Muscle of leg (tissue), 11 donors: Measurements from ENCODE around the gene UBE2O. TPM values are rescaled to one million over a fixed set of nuclear protein-coding genes. Genes with fewer than 3 reads are reported as not detected.

Experiments
- DNase-seq: peaks from one replicate; pipeline ENCODE4 v3.0.0; 2013
- H3K27ac ChIP-seq: one replicate; pipeline ENCODE4 v1.5.1; 2013; ENCODE audit warnings: mild to moderate bottlenecking, low read length, control low read depth
- H3K27me3 ChIP-seq: one replicate; pipeline ENCODE4 v1.6.1; 2013; ENCODE audit warnings: low read length; ENCODE audit not compliant: control insufficient read depth, insufficient read depth
- H3K36me3 ChIP-seq: one replicate; pipeline ENCODE4 v1.6.1; 2013; ENCODE audit warnings: low read length; ENCODE audit not compliant: control insufficient read depth, insufficient read depth
- H3K4me1 ChIP-seq: one replicate; pipeline ENCODE4 v1.6.1; 2013; ENCODE audit warnings: low read length; ENCODE audit not compliant: control insufficient read depth, insufficient read depth
- H3K4me3 ChIP-seq: one replicate; pipeline ENCODE4 v1.5.1; 2013; ENCODE audit warnings: low read length, control low read depth
- H3K9me3 ChIP-seq: replicated peaks from 2 replicates; pipeline ENCODE4 v1.6.1; 2013; ENCODE audit warnings: low read depth, low read length; ENCODE audit not compliant: control insufficient read depth
- WGBS: methylation state at CpG from one replicate; pipeline ENCODE4 v1.1.5; 2013; ENCODE audit warnings: missing lambda C conversion rate; ENCODE audit not compliant: insufficient coverage; 5-methylcytosine and 5-hydroxymethylcytosine counted together
- polyA plus RNA-seq, 8 donors: library from polyadenylated mRNA; unstranded; fragments of 120-200 nt; gene quantifications; one replicate each; pipeline versions ENCODE4 v1.2.1 to v1.2.3, GENCODE V29; 2013; ENCODE audit warnings: inconsistent platforms in 1 of 8, low replicate concordance in 1 of 8; ENCODE audit not compliant: insufficient read length in 8 of 8, insufficient read depth in 1 of 8
- total RNA-seq: library from RNA; stranded (reverse); fragments of 120-200 nt; gene quantifications from one replicate; pipeline ENCODE4 v1.2.4, GENCODE V29; 2013

The UBE2O gene
- total and polyA plus RNA-seq, 9 donors, result 11.1 to 20.4 (median 16.9) TPM

DNA sequence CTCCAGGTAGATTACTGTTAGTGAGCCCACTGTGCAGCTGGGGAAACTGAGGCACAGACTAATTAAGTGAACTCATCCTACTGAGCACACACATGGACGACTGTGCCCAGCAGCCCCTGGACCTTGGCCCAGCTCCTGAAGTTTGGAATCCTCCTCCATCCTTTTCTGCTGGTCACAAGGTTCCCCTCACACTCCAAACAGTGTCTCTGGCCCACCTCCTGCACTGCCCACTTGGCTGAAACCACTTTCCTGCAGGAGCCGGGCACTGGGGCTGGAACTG is 44.7 kb upstream of the UBE2O start:
- WGBS, result 51% methylated on average over 2 of the region's 2 CpGs
- Histone ChIP-seq H3K4me3 (no peak overlapping the region), H3K4me1 (peaks cover 51% of the 10 kb centered on the region), H3K36me3 (no peaks in the 10 kb centered on the region), H3K27me3 (peaks cover 13% of the 10 kb centered on the region), H3K27ac (peak overlapping the region; percentile 59), H3K9me3 (no peaks in the 10 kb centered on the region)
- DNase-seq, result no peak

DNA sequence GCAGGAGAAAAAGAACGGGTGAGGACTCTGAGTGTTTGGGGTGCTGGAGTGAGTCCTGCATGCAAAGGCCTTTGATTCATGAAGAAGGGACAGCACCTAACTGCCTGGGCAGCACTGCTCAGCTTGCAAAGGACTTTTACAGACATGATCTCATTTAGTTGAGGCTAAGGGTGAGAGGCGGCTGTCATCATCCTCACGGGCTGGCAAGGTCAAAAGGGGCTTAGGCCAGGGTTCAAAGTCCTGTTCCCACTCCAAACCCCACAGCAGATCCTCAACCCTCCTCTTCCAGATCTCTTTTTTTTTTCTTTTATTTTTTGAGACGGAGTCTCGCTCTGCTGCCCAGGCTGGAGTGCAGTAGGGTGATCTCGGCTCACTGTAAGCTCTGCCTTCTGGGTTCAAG is 43.5 kb upstream of the UBE2O start:
- no peak overlapping the region for H3K27ac ChIP-seq

GRCh38 chr17:76495663-76496400 is 42.9 kb upstream of the UBE2O start:
- Histone ChIP-seq H3K36me3 (no peaks in the 10 kb centered on the region), H3K4me3 (no peak overlapping the region), H3K27ac (no peak overlapping the region), H3K9me3 (no peaks in the 10 kb centered on the region), H3K27me3 (peaks cover 6% of the 10 kb centered on the region), H3K4me1 (peaks cover 52% of the 10 kb centered on the region)
- no peak for DNase-seq
- 56% methylated on average over 13 of the region's 16 CpGs for WGBS

More for the DNA sequence above, 43.5 kb upstream of the UBE2O start:
- WGBS, result 74% methylated on average over 5 of the region's 6 CpGs
- Histone ChIP-seq H3K27me3 (peaks cover 6% of the 10 kb centered on the region), H3K4me1 (peaks cover 53% of the 10 kb centered on the region), H3K9me3 (no peaks in the 10 kb centered on the region), H3K4me3 (no peak overlapping the region), H3K36me3 (no peaks in the 10 kb centered on the region)
- DNase-seq, result no peak

GRCh38 chr17:76493505-76494167 is 40.7 kb upstream of the UBE2O start:
- Histone ChIP-seq H3K4me3 (no peak overlapping the region), H3K27me3 (peaks cover 3% of the 10 kb centered on the region), H3K27ac (peak overlapping the region; percentile 90), H3K4me1 (peaks cover 49% of the 10 kb centered on the region), H3K9me3 (no peaks in the 10 kb centered on the region), H3K36me3 (no peaks in the 10 kb centered on the region)
- DNase-seq, result no peak
- WGBS, result 44% methylated on average over 9 of the region's 21 CpGs

DNA sequence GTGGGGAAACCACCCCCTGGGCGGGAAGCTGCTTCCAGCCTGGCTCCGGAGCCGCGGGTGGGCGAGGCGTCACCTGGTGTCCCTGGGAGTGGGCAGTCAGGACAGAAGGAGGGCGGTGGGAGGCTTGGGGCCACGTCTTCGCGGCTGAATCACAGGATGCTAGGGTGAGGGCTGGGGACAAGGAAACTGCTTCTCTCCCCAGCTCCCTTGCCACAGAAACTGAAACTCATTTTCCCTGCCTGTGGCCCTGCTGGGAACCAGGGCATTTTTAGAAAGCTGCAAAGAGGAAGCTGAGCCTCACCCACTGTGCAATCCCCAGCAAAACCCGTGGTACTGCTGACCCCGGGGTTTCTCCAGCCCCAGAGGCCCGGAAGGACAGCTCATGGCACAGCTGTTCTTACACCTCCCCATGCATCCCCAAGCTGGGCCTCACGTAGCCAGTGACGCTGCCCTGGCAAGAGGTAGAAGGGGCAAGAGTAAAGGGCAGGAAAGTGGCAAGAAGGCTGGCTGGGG is 40.1 kb upstream of the UBE2O start:
- peak; percentile 84 for DNase-seq
- 0% methylated on average over 2 of the region's 15 CpGs for WGBS
- peaks cover 44% of the 10 kb centered on the region for H3K4me1 ChIP-seq

DNA sequence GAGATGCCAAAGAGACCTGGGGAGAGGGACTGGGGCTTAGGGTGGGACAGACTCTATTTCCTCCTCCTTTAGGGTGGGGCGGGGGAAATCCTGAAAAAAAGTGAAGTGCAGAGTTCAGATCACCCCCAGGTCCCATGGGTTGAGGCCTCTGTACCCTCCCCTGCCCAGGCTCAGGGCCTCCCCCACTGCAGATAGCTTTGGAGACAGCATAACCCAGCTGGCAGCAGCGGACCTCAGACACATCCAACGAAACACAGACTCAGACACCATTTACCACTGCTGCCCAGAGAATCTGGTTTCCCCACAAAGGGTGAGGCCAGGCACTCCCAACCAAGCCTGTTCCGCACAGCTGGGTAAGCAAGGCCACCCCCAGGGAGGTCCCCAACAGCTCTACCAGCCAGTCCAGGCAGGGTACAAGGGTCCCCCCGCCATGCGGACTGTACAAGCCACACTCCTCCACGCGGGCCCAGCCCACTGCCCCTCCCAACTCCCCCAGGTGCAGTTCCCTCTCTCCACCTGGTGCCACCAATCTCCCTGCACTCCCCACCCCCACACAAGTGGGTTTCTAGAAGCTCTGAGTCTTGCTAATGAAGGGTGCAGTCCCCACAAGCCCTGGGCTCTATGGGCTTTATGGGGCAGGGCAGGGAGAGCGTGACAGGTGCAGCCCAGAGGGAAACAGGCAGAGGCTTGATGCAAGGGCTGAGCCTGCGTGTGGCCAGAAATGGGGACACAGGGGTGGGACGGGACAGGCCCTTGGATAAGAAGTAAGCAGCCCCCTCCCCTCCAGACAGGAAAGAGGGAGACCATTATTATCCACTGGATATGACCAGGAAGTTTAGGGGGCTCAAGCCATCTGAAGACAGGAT is 39.4 kb upstream of the UBE2O start:
- Histone ChIP-seq H3K36me3 (no peaks in the 10 kb centered on the region), H3K9me3 (no peaks in the 10 kb centered on the region), H3K27ac (peak overlapping the region; percentile 90), H3K4me1 (peaks cover 38% of the 10 kb centered on the region), H3K4me3 (peak overlapping the region; percentile 6), H3K27me3 (peaks cover 3% of the 10 kb centered on the region)
- peak; percentile 16 for DNase-seq
- WGBS, result 82% methylated on average over 2 of the region's 11 CpGs

More for the DNA sequence above, 40.1 kb upstream of the UBE2O start:
- Histone ChIP-seq H3K27ac (peak overlapping the region; percentile 90), H3K4me3 (peak overlapping the region; percentile 6), H3K9me3 (no peaks in the 10 kb centered on the region), H3K36me3 (no peaks in the 10 kb centered on the region), H3K27me3 (peaks cover 3% of the 10 kb centered on the region)

DNA sequence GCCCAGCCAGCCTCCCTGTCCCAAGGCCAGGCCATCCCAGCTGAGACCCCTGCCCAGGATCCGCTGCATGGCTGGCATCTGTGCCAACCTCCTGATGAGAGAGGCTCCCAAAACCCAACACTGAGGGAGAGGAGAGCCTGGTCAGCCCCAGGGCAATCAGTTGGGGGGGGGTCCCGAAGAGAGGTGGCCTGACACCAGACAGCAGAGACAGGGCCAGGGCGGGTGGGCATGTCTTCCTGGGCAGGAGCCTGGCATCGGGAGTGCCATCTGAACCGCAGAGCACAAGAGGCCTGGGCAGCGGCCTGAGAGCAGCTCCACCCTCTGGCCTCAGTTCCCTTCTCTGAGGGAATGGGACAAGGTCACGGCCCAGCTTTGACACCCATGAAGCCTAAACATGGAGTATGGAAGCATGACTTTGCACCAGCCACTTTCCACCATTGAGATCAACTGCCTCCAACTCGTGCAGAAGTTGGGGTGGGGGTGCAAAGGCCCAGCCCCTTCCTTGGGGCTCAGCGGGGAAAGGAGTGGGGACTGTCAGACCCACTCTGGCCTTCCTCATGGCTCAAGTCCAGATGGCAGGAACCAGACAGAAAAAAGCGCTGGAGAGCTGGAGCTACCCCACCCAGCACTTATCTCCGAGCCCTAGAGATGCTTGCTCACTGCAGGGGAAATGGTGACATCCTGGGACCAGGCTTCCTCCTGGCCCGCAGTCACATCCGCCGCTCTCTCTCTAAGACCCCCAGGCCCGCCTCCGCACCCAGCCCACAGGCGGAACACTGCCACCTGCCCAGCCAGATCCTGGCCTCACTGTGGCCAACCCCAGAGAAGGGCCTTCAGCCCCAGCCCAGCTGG is 38.5 kb upstream of the UBE2O start:
- WGBS, result 81% methylated on average over 12 of the region's 17 CpGs
- Histone ChIP-seq H3K27ac (no peak overlapping the region), H3K36me3 (no peaks in the 10 kb centered on the region), H3K9me3 (no peaks in the 10 kb centered on the region), H3K27me3 (peaks cover 3% of the 10 kb centered on the region), H3K4me3 (no peak overlapping the region), H3K4me1 (peaks cover 38% of the 10 kb centered on the region)
- DNase-seq, result no peak

- Histone ChIP-seq H3K9me3 (no peaks in the 10 kb centered on the region), H3K27ac (no peak overlapping the region), H3K4me1 (peaks cover 35% of the 10 kb centered on the region), H3K36me3 (no peaks in the 10 kb centered on the region), H3K27me3 (peaks cover 3% of the 10 kb centered on the region), H3K4me3 (no peak overlapping the region)
- no peak for DNase-seq
- 65% methylated on average over 10 of the region's 10 CpGs for WGBS
These were observed 37.3 kb upstream of the UBE2O start for GRCh38 chr17:76490112-76490710.

GRCh38 chr17:76487451-76488192 is 34.7 kb upstream of the UBE2O start:
- H3K27ac ChIP-seq, result no peak overlapping the region
- no peaks in the 10 kb centered on the region for H3K36me3 ChIP-seq
- no peak for DNase-seq
- no peaks in the 10 kb centered on the region for H3K9me3 ChIP-seq
- H3K4me1 ChIP-seq, result peaks cover 18% of the 10 kb centered on the region
- H3K27me3 ChIP-seq, result no peaks in the 10 kb centered on the region
- WGBS, result 95% methylated on average over 16 of the region's 22 CpGs
- H3K4me3 ChIP-seq, result no peak overlapping the region
